ENCODE data around the gene HOXA13. TPM values are rescaled to one million over a fixed set of nuclear protein-coding genes. Genes with fewer than 3 reads are reported as not detected.

HOXA13 gene
- total and polyA plus RNA-seq, 10 of the 15 experiments (the other 5 are each of a cell fraction or from before 2014, with no cell fraction given), result not detected

DNA sequence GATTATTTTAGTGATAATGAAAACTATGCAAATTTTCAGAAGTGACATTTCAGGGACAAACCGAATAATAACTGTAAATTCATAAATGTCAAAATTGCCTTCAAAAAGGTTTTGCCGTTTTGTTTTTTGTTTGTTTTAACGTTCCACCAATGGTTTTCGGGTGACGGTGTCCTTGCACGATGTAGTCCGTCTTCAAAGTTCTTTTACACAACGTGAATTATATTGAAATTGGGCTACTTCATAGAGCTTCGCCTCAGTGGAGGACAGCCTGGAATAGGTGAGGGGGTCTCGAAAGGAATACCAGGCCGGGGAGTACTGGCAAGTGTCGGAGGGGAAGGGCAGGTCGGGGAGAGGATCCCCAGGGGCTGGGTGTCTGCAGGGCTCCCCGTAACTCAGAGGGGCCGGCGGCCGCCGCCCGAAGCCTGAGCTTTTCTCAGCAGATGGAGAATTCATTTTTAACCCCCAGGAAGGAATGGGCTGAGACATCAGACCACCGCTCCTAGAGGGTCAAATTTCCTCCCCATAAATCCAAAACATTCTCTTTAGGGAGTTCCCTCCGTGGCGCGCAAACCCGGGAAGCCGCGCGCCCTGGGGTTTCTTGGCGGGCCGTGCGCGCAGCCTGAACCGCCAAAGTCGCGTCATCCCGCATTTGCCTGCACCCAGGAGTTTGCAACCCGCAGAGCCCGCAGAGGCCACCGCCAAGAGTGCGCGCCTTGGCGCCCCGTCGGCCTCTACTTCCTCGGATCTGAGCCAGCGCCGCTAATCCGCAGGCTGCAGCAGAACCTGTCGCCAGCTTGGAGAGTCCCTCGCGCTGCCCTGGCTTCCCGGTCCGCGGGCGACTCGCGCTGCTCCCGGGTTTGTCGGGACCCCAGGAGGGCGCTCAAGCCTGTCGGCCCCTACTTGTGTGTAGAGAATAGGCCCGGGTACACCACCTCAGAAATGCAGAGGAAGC, 25.4 kb upstream of the HOXA13 start (continued):
- TF ChIP-seq RAD21 (IDR thresholded peaks at IDR 0.05; ENCODE audit: insufficient read depth, low read depth, low read length), result no peak
- TF ChIP-seq FOXM1 (IDR thresholded peaks at IDR 0.05; ENCODE audit: low read depth, low read length), result no peak
- TF ChIP-seq RCOR1 (conservative IDR thresholded peaks at IDR 0.05; ENCODE audit: low read depth, low read length), result no peak
- TF ChIP-seq CHD2 (IDR thresholded peaks at IDR 0.05; ENCODE audit: borderline replicate concordance, low read depth, low read length), result no peak

DNA sequence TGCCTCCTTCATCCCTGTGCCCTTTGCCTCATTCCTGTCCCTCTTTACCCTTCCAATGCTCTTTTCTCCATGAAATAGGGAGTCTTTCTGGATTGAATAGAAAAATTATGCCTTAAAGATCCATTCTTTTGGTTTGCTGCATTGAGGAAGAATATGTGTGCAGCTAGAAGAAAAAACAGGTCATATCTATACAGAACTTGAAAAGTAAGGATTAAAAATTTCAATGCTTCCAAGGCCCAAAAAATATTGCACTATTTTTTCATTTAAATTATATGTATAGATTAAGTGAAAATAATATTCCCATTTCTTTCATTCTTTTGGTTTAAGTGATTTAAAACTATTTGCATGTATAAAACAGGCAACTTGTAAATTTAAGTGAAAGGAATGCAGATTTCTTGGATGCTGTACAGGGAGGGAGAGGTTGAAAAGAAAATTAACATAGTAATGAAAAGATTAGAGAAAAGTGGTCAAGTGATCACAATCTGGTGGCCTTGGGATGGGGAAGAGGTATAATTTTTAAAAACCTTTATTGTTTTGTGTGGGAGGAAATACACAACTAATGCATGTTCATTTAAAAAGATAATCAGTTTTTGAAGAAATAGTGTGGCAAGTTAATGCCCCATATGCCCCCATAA, 24.2 kb upstream of the HOXA13 start:
- intact Hi-C loops (cut with micrococcal nuclease; ENCODE audit: unreplicated experiment) (no loop called here), in situ Hi-C loops (cut with MboI) (no loop called here)
- Histone ChIP-seq H3K4me1 (ENCODE audit: control insufficient read depth, insufficient read depth, low read length) (no peaks in the 10 kb centered on the region), H3K27ac (ENCODE audit: control insufficient read depth, insufficient read depth) (no peak overlapping the region), H3K9me3 (replicated peaks; ENCODE audit: control insufficient read depth, insufficient read depth, low read length) (no peaks in the 10 kb centered on the region), H3K27me3 (replicated peaks in 1 of 2; ENCODE audit: control insufficient read depth in 2 of 2, insufficient read depth in 2 of 2, low read length in 1 of 2) (peaks cover 5 to 11% of the 10 kb centered on the region in 2 experiments), H3K79me2 (ENCODE audit: control insufficient read depth, insufficient read depth, low read length) (no peaks in the 10 kb centered on the region), H3K9ac (ENCODE audit: control insufficient read depth, insufficient read depth, low read length) (no peak overlapping the region), H4K20me1 (ENCODE audit: control insufficient read depth, insufficient read depth) (no peaks in the 10 kb centered on the region), H3K4me2 (ENCODE audit: control insufficient read depth, insufficient read depth) (no peak overlapping the region), H2AFZ (ENCODE audit: control insufficient read depth, low read depth, low read length) (no peak overlapping the region), H3K36me3 (ENCODE audit: control insufficient read depth in 2 of 2, insufficient read depth in 2 of 2, low read length in 1 of 2) (no peaks in the 10 kb centered on the region), H3K4me3 (no peak overlapping the region)
- ChIA-PET SMC1A (ENCODE audit: uncharacterized antibody, unreplicated experiment) (no interaction called here), RAD21 (ENCODE audit: unreplicated experiment) (interaction anchor here (0.7 kb wide), 1 partner anchor 79 kb away, joined by 3 read pairs; no protein-coding TSS in a partner anchor), CTCF (interaction anchor here (1.2 kb wide), 1 partner anchor 28 kb away, joined by 3 read pairs; no protein-coding TSS in a partner anchor), POLR2A (no interaction called here)
- no TSS peak for BruUV-seq (replicated peaks)
- DNase-seq (ENCODE audit: low read depth, low spot score) (no peak), ATAC-seq (no peak), FAIRE-seq (no peak)
- TF ChIP-seq SP1 (IDR thresholded peaks at IDR 0.05; ENCODE audit: low read depth, low read length) (no peak), MTA2 (IDR thresholded peaks at IDR 0.05; ENCODE audit: low read depth) (no peak), MYB (IDR thresholded peaks at IDR 0.05; ENCODE audit: borderline replicate concordance, low read depth, low read length) (no peak), ZNF384 (IDR thresholded peaks at IDR 0.05; ENCODE audit: borderline replicate concordance, low read depth, low read length) (no peak), MTA3 (IDR thresholded peaks at IDR 0.05; ENCODE audit: borderline replicate concordance, low read length) (no peak)
- TF ChIP-seq, protein P1, sequence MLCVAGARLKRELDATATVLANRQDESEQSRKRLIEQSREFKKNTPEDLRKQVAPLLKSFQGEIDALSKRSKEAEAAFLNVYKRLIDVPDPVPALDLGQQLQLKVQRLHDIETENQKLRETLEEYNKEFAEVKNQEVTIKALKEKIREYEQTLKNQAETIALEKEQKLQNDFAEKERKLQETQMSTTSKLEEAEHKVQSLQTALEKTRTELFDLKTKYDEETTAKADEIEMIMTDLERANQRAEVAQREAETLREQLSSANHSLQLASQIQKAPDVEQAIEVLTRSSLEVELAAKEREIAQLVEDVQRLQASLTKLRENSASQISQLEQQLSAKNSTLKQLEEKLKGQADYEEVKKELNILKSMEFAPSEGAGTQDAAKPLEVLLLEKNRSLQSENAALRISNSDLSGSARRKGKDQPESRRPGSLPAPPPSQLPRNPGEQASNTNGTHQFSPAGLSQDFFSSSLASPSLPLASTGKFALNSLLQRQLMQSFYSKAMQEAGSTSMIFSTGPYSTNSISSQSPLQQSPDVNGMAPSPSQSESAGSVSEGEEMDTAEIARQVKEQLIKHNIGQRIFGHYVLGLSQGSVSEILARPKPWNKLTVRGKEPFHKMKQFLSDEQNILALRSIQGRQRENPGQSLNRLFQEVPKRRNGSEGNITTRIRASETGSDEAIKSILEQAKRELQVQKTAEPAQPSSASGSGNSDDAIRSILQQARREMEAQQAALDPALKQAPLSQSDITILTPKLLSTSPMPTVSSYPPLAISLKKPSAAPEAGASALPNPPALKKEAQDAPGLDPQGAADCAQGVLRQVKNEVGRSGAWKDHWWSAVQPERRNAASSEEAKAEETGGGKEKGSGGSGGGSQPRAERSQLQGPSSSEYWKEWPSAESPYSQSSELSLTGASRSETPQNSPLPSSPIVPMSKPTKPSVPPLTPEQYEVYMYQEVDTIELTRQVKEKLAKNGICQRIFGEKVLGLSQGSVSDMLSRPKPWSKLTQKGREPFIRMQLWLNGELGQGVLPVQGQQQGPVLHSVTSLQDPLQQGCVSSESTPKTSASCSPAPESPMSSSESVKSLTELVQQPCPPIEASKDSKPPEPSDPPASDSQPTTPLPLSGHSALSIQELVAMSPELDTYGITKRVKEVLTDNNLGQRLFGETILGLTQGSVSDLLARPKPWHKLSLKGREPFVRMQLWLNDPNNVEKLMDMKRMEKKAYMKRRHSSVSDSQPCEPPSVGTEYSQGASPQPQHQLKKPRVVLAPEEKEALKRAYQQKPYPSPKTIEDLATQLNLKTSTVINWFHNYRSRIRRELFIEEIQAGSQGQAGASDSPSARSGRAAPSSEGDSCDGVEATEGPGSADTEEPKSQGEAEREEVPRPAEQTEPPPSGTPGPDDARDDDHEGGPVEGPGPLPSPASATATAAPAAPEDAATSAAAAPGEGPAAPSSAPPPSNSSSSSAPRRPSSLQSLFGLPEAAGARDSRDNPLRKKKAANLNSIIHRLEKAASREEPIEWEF (IDR thresholded peaks at IDR 0.05; ENCODE audit: insufficient replicate concordance, low read depth, low read length), result no peak
- TF ChIP-seq, protein P2, sequence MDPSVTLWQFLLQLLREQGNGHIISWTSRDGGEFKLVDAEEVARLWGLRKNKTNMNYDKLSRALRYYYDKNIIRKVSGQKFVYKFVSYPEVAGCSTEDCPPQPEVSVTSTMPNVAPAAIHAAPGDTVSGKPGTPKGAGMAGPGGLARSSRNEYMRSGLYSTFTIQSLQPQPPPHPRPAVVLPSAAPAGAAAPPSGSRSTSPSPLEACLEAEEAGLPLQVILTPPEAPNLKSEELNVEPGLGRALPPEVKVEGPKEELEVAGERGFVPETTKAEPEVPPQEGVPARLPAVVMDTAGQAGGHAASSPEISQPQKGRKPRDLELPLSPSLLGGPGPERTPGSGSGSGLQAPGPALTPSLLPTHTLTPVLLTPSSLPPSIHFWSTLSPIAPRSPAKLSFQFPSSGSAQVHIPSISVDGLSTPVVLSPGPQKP (IDR thresholded peaks at IDR 0.05; ENCODE audit: low read depth, low read length), result no peak
